OCI-LY7 (cell line): Measurements from ENCODE around the gene VAT1L.

Experiments
- CTCF ChIP-seq: fragments of 200-600 bp; sonication (generic); conservative IDR thresholded peaks from 2 replicates; pipeline ENCODE4 v1.5.1; 2014; ENCODE audit warnings: mild to moderate bottlenecking, antibody characterized with exemption, low read length, moderate library complexity, mixed read lengths
- EZH2phosphoT487 ChIP-seq: fragments of 200-600 bp; sonication (generic); IDR thresholded peaks from 2 replicates; pipeline ENCODE4 v1.6.1; 2018; ENCODE audit warnings: low read depth, borderline replicate concordance, mild to moderate bottlenecking, mixed run types, antibody characterized with exemption, low read length, moderate library complexity, mixed read lengths

- TF ChIP-seq CTCF = no peak
- TF ChIP-seq EZH2phosphoT487 = no peak
Observed at GRCh38 chr16:77946823-77947222, 158.5 kb downstream of the VAT1L start.
